ENCODE results near the gene PCDHGA5.
A peak's percentile ranks its signal among the peaks of the same experiment; 100 is the strongest.
"Not testable (repeated sequence)": the region's sequence is repeated elsewhere in the genome, so short reads cannot be mapped to it uniquely, and the experiment has no call there.

Gene PCDHGA5

GRCh38 chr5:141387557-141388311, 23.8 kb downstream of the PCDHGA5 start, which contains the start of gene PCDHGB4:
Gene PCDHGB4 (plus strand): TSS chr5:141387698. CDS start chr5:141387885, 187 bp downstream.
- not testable (repeated sequence) for DNase-seq (ENCODE audit: low read depth, low spot score)

GRCh38 chr5:141388661-141389060, 24.7 kb downstream of the PCDHGA5 start:
- no peak for DNase-seq (ENCODE audit: low read depth, low spot score)

- DNase-seq (ENCODE audit: low read depth, low spot score): no peak
Measured at GRCh38 chr5:141389153-141390042, 25.4 kb downstream of the PCDHGA5 start.

GRCh38 chr5:141392429-141393198, 28.7 kb downstream of the PCDHGA5 start, which contains the start of gene PCDHGA8:
Gene PCDHGA8 (plus strand): TSS chr5:141392633. CDS start chr5:141392814, 181 bp downstream.
- DNase-seq (ENCODE audit: low read depth, low spot score): no peak

- DNase-seq (ENCODE audit: low read depth, low spot score): no peak
Measured at GRCh38 chr5:141393267-141393666, 29.3 kb downstream of the PCDHGA5 start.

- not testable (repeated sequence) for DNase-seq (ENCODE audit: low read depth, low spot score)
Measured at GRCh38 chr5:141394401-141395187, 30.6 kb downstream of the PCDHGA5 start.

GRCh38 chr5:141397756-141398551, 34.0 kb downstream of the PCDHGA5 start, which contains the start of gene PCDHGB5:
Gene PCDHGB5 (plus strand): TSS chr5:141397947. CDS start chr5:141398128, 181 bp downstream.
- not testable (repeated sequence) for DNase-seq (ENCODE audit: low read depth, low spot score)

- DNase-seq (ENCODE audit: low read depth, low spot score): no peak
Measured at GRCh38 chr5:141398608-141399007, 34.6 kb downstream of the PCDHGA5 start.

- DNase-seq (ENCODE audit: low read depth, low spot score): no peak
Measured at GRCh38 chr5:141399555-141400258, 35.7 kb downstream of the PCDHGA5 start.

GRCh38 chr5:141402553-141403243, 38.7 kb downstream of the PCDHGA5 start, which contains the start of gene PCDHGA9:
Gene PCDHGA9 (plus strand): TSS chr5:141402778. CDS start chr5:141402953, 175 bp downstream.
- DNase-seq (ENCODE audit: low read depth, low spot score): no peak

GRCh38 chr5:141403387-141403786, 39.4 kb downstream of the PCDHGA5 start:
- DNase-seq (ENCODE audit: low read depth, low spot score): no peak

GRCh38 chr5:141407790-141408505, 44.0 kb downstream of the PCDHGA5 start, which contains the start of gene PCDHGB6:
Gene PCDHGB6 (plus strand): TSS chr5:141408021. CDS start chr5:141408203, 182 bp downstream.
- not testable (repeated sequence) for DNase-seq (ENCODE audit: low read depth, low spot score)

GRCh38 chr5:141409598-141410306, 45.8 kb downstream of the PCDHGA5 start:
- no peak for DNase-seq (ENCODE audit: low read depth, low spot score)

GRCh38 chr5:141411575-141411974, 47.6 kb downstream of the PCDHGA5 start:
- DNase-seq (ENCODE audit: low read depth, low spot score): no peak

- DNase-seq (ENCODE audit: low read depth, low spot score): peak; percentile 41
Measured at GRCh38 chr5:141412854-141413539, 49.0 kb downstream of the PCDHGA5 start, which contains the start of gene PCDHGA10. Gene PCDHGA10 (plus strand): TSS chr5:141412987. CDS start chr5:141413176, 189 bp downstream.

GRCh38 chr5:141413540-141414069, 49.6 kb downstream of the PCDHGA5 start:
- no peak for DNase-seq (ENCODE audit: low read depth, low spot score)
